Endothelial cell (in vitro differentiated cells): ENCODE results near the gene TGFBR3. TPM values are rescaled to one million over a fixed set of nuclear protein-coding genes. Genes with fewer than 3 reads are reported as not detected.

Experiments
- DNase-seq: peaks from one replicate; pipeline ENCODE4 v3.0.0; 2021; ENCODE audit warnings: low spot score
- H3K27ac Mint-ChIP-seq: one replicate; pipeline ENCODE4 v1.8.0; 2021; ENCODE audit warnings: mixed read lengths, inconsistent platforms; ENCODE audit not compliant: unreplicated experiment
- H3K27me3 Mint-ChIP-seq: one replicate; pipeline ENCODE4 v1.8.0; 2021; ENCODE audit warnings: mild to moderate bottlenecking, moderate library complexity, mixed read lengths, inconsistent platforms; ENCODE audit not compliant: unreplicated experiment
- H3K36me3 Mint-ChIP-seq: one replicate; pipeline ENCODE4 v1.8.0; 2021; ENCODE audit warnings: mild to moderate bottlenecking, low read depth, mixed read lengths, inconsistent platforms; ENCODE audit not compliant: unreplicated experiment
- H3K4me1 Mint-ChIP-seq: one replicate; pipeline ENCODE4 v1.8.0; 2021; ENCODE audit warnings: mild to moderate bottlenecking, mixed read lengths, inconsistent platforms; ENCODE audit not compliant: unreplicated experiment
- H3K4me3 Mint-ChIP-seq: one replicate; pipeline ENCODE4 v1.8.0; 2021; ENCODE audit warnings: mild to moderate bottlenecking, mixed read lengths, inconsistent platforms; ENCODE audit not compliant: unreplicated experiment
- H3K9me3 Mint-ChIP-seq: one replicate; pipeline ENCODE4 v1.8.0; 2021; ENCODE audit warnings: mixed read lengths, inconsistent platforms; ENCODE audit not compliant: unreplicated experiment
- CTCF ChIP-seq: fragments of 200-600 bp; sonication (generic); IDR thresholded peaks from one replicate; pipeline ENCODE4 v1.5.0; 2021; ENCODE audit warnings: antibody characterized with exemption; ENCODE audit not compliant: unreplicated experiment
- total RNA-seq: library from RNA; stranded (reverse); fragmentation: NEBNext Ultra II Directional; extraction: Animal tissue kit (Norgen Biotek cat#: 25700); gene quantifications from one replicate; pipeline ENCODE4 v1.2.1, GENCODE V29; 2021; ENCODE audit not compliant: unreplicated experiment

The TGFBR3 gene
- total RNA-seq, 1 donor from 2014 or later = 39.2 TPM

- no peaks in the 10 kb centered on the region for H3K9me3 Mint-ChIP-seq
- TF ChIP-seq CTCF = no peak
- peaks cover 13% of the 10 kb centered on the region for H3K36me3 Mint-ChIP-seq
- H3K27me3 Mint-ChIP-seq = peaks cover 21% of the 10 kb centered on the region
- peaks cover 27% of the 10 kb centered on the region for H3K4me1 Mint-ChIP-seq
- peak overlapping the region; percentile 99 for H3K4me3 Mint-ChIP-seq
- peak; percentile 34 for DNase-seq
- H3K27ac Mint-ChIP-seq = peak overlapping the region; percentile 41
Measured at GRCh38 chr1:91884459-91885212, 1.3 kb downstream of the TGFBR3 start.

- H3K4me1 Mint-ChIP-seq = peaks cover 24% of the 10 kb centered on the region
- H3K4me3 Mint-ChIP-seq = peak overlapping the region; percentile 77
- H3K9me3 Mint-ChIP-seq = no peaks in the 10 kb centered on the region
- TF ChIP-seq CTCF = no peak
- H3K27me3 Mint-ChIP-seq = peaks cover 18% of the 10 kb centered on the region
- peaks cover 13% of the 10 kb centered on the region for H3K36me3 Mint-ChIP-seq
- H3K27ac Mint-ChIP-seq = no peak overlapping the region
- DNase-seq = no peak
Measured at GRCh38 chr1:91883470-91883869, 2.5 kb downstream of the TGFBR3 start.

GRCh38 chr1:91881280-91881679 is 4.7 kb downstream of the TGFBR3 start:
- no peak overlapping the region for H3K4me3 Mint-ChIP-seq
- peaks cover 14% of the 10 kb centered on the region for H3K27me3 Mint-ChIP-seq
- peaks cover 20% of the 10 kb centered on the region for H3K4me1 Mint-ChIP-seq

GRCh38 chr1:91879733-91880132 is 6.2 kb downstream of the TGFBR3 start:
- H3K9me3 Mint-ChIP-seq = no peaks in the 10 kb centered on the region
- TF ChIP-seq CTCF = no peak
- H3K4me1 Mint-ChIP-seq = peaks cover 16% of the 10 kb centered on the region
- no peak overlapping the region for H3K4me3 Mint-ChIP-seq
- H3K36me3 Mint-ChIP-seq = peaks cover 9% of the 10 kb centered on the region
- no peak for DNase-seq
- H3K27me3 Mint-ChIP-seq = peaks cover 12% of the 10 kb centered on the region
- H3K27ac Mint-ChIP-seq = no peak overlapping the region

More at GRCh38 chr1:91881280-91881679, 4.7 kb downstream of the TGFBR3 start:
- no peak for TF ChIP-seq CTCF
- Mint-ChIP-seq H3K9me3 (no peaks in the 10 kb centered on the region), H3K36me3 (peaks cover 13% of the 10 kb centered on the region), H3K27ac (no peak overlapping the region)
- no peak for DNase-seq

- no peak for DNase-seq
- Mint-ChIP-seq H3K9me3 (no peaks in the 10 kb centered on the region), H3K4me3 (no peak overlapping the region), H3K4me1 (no peaks in the 10 kb centered on the region), H3K27me3 (peaks cover 4% of the 10 kb centered on the region), H3K27ac (no peak overlapping the region), H3K36me3 (peaks cover 3% of the 10 kb centered on the region)
- no peak for TF ChIP-seq CTCF
Measured at GRCh38 chr1:91877574-91878208, 8.3 kb downstream of the TGFBR3 start.
